Activated CD8-positive, alpha-beta memory T cell treated with anti-CD3 and anti-CD28 coated beads for 48 hours (primary cell): ENCODE results near the gene SCFD2.
"Not testable (repeated sequence)": the region's sequence is repeated elsewhere in the genome, so short reads cannot be mapped to it uniquely, and the experiment has no call there.

Source experiments
- DNase-seq, 3 experiments: peaks; one replicate each; pipeline ENCODE4 v3.0.0-alpha.2; 2020; ENCODE audit warnings: low read depth in 2 of 3, low spot score in 2 of 3

SCFD2 gene

GRCh38 chr4:53365486-53366300 lies at the start of gene SCFD2:
TSS of gene SCFD2 (minus strand) at chr4:53366061.
- peak; percentile 88 to 98 (median 96) for DNase-seq

DNA sequence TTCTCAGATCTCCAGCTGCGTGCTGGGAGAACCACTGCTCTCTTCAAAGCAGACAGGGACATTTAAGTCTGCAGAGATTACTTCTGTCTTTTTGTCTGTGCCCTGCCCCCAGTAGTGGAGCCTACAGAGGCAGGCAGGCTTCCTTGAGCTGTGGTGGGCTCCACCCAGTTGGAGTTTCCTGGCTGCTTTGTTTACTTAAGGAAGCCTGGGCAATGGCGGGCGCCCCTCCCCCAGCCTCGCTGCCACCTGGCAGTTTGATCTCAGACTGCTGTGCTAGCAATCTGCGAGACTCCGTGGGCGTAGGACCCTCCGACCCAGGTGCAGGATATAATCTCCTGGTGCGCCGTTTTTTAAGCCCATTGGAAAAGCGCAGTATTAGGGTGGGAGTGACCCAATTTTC lies 43.6 kb upstream of the SCFD2 start:
- DNase-seq: not testable (repeated sequence)

GRCh38 chr4:53380221-53380620 lies 14.4 kb upstream of the SCFD2 start:
- no peak for DNase-seq

DNA sequence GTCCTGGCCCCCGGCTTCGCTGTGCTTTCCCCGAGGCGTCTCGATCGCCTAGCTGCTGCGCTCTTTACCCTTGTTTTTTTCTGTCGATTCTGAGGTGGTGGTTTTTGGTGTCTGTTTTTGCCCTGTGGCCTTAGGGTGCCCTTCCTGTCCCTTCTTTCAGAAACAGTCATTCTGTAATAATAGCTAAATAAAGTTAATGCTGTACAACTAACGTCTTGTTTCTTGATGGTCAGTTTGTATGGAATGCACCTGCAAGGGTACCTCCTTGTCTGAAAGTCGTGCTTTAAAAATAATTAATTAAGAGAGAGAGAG lies 12.3 kb upstream of the SCFD2 start:
- no peak for DNase-seq

GRCh38 chr4:53377319-53378170 lies 11.7 kb upstream of the SCFD2 start, which contains the start of gene FIP1L1:
TSS of gene FIP1L1 (plus strand) at chr4:53377641. CDS start at chr4:53377839, 198 bp downstream.
- peak; percentile 90 to 93 (median 91) for DNase-seq

GRCh38 chr4:53376900-53377299 lies 11.0 kb upstream of the SCFD2 start:
- DNase-seq: no peak

- no peak for DNase-seq
Observed at GRCh38 chr4:53374777-53375258, 9.0 kb upstream of the SCFD2 start.

- DNase-seq: no peak
Observed at GRCh38 chr4:53371843-53372521, 6.1 kb upstream of the SCFD2 start.

DNA sequence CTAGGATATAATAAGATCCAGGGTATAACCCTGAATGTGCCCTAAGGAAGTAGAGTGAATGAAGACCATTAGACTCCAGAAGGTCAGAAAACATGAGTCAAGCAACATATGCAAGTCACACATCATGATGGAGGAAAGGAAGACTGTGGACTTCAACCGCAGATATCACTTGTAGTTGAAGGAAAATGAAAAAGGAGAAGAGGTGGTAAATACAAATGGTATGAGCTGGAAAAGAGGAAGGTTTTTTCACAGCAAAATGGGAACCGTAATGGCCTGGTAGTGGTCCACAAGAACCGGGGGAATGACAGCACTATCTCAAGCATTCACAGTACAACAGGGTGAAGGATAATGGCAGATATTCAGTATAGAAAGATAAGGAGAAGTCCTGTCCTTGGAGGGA lies 5.2 kb upstream of the SCFD2 start:
- no peak for DNase-seq

DNA sequence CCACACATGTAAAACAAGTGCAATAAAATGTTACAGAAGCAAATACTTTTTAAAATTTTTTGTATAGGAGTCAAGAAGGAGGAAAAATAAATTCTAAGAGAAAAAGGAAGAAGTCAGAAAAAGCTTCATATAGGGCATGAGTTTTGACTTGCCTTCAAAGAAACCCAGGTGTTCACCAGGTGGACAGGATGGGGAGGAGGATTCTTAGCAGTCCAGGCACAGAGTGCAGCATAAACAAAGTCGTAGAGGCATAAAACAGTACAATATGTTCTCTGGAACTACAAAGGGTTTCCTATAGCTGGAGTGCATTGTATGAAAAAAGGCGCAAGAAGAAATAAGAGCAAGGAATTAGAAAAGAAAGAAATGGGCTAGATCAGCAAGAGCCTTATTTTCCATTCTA lies 1.9 kb upstream of the SCFD2 start:
- no peak for DNase-seq

- DNase-seq: no peak
Observed at GRCh38 chr4:53366301-53366716, 448 bp upstream of the SCFD2 start.

- no peak for DNase-seq
Observed at GRCh38 chr4:53365121-53365485, 758 bp downstream of the SCFD2 start.

- DNase-seq: no peak
Observed at GRCh38 chr4:53364624-53365023, 1.2 kb downstream of the SCFD2 start.

- no peak for DNase-seq
Observed at GRCh38 chr4:53362093-53362492, 3.8 kb downstream of the SCFD2 start.

GRCh38 chr4:53361451-53361850 lies 4.4 kb downstream of the SCFD2 start:
- no peak for DNase-seq

DNA sequence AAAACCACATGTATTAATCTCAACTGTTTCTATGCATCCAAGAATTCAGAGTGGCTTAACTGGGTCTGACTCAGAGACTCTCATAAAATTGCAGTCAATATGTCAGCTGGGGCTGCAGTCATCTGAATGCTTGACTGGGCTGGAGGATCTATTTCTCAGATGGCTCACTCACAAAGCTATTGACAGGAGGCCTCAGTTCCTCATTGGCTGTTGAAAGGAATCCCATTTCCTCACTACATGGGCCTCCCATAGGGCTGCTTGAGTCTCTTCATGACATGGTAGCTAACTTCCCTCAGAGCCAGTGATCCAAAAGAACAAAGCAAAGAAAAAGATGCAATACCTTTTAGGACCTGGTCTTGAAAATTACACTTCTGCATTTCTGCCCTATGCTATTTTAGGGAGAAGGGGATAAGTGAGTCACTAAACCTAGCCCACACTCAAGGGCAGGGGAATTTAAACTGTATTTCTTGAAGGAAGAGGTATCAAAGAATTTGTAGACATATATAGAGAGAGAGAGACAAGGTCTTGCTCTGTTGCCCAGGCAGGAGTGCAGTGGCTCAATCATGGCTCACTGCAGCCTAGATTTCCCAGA lies 9.8 kb downstream of the SCFD2 start:
- DNase-seq: no peak

DNA sequence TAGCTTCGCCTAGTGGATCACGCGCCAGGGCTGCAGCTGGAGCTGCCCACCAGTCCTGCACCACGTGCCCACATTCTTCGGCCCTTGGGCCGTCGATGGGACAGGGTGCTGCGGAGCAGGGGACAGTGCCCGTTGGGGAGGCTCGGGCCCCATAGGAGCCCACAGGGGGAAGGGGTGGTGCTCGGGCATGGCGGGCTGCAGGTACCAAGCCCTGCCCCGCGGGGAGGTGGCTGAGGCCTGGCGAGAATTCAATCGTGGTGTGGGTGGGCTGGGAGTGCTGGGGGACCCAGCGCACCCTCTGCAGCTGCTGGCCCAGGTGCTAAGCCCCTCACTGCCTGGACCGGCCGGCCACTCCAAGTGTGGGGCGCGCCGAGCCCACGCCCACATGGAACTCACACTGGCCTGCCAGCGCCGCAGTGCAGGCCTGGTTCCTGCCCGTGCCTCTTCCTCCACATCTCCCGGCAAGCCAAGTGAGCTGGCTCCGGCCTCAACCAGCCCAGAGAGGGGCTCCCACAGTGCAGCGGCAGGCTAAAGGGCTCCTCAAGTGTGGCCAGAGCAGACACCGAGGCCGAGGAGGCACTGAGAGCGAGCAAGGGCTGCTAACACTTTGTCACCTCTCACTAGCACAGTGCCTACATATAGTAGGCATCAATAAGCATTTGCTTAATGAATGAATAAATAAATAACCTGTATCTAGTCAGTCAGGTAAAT lies 11.7 kb downstream of the SCFD2 start:
- no peak for DNase-seq

GRCh38 chr4:53349091-53349491 lies 16.8 kb downstream of the SCFD2 start:
- no peak for DNase-seq

DNA sequence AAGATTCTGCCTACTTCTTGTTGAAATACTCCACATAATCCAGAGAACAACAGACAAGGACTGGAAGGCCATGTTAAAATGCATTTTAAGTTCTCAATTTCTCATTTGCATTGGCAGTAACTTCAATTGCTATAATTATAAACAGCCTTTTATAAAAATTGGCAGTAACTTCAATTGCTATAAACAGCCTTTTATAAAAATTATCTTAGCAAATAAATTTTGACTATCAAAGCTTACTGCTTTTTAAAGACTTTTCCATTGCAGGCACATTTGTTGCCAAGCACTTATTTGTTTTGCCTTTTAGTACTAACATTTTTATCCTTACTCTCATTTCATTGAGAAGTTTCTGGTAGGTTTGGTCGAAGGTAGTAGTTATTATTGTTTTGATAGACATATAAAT lies 17.8 kb downstream of the SCFD2 start:
- no peak for DNase-seq
